ENCODE data around the gene MORF4L1. TPM values are rescaled to one million over a fixed set of nuclear protein-coding genes. Genes with fewer than 3 reads are reported as not detected.

Gene MORF4L1
- total RNA-seq, 1 experiment from 2014 or later: 428 TPM

DNA sequence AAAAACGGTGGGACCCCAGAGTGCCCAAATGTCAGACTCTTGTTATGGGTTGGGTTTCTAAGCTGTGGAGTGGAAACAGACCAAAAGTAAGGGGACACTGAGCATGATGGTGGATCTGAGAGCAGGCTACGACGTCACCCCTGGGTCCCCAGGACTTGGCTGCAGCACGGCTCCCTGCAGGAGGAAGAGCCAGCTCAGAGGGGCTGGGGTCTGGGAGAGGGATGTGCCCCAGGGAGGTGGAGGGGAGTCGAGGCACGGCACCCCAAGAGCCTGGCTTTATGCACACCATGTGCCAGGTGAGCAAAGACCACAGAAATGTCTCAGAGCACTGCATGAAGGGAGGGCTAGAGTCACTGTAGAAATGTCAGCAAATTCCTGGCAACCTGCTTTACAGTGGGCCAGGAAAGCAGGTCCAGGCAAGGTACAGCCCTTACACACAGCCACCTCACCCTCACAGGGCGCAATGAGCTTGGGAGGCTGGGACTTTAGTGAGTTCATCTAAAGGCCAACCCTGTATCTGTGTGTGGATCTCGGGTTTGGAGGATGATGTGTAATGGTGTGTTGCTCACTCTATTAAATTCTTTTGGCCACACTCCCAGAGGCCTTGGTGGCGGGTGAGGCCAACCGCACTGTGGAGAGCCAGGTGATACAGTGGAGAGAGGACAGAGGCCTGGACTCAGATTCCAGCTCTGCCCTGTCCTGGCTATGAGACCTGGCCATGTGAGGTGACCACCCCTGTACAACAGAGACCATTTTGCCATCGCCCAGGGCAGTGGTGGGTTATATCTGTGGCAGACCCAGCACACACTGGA lies 58.1 kb downstream of the MORF4L1 start:
- Histone ChIP-seq H3K36me3 (no peaks in the 10 kb centered on the region), H3K9me3 (replicated peaks) (no peaks in the 10 kb centered on the region), H3K27ac (no peak overlapping the region), H3K4me1 (replicated peaks) (peaks cover 9% of the 10 kb centered on the region), H3K4me3 (no peak overlapping the region), H3K27me3 (replicated peaks) (no peaks in the 10 kb centered on the region; the same call in 1 of the 2 replicates)
- peak; percentile 38 to 59 for DNase-seq (ENCODE audit: low read depth in 1 of 2, low spot score in 2 of 2)

DNA sequence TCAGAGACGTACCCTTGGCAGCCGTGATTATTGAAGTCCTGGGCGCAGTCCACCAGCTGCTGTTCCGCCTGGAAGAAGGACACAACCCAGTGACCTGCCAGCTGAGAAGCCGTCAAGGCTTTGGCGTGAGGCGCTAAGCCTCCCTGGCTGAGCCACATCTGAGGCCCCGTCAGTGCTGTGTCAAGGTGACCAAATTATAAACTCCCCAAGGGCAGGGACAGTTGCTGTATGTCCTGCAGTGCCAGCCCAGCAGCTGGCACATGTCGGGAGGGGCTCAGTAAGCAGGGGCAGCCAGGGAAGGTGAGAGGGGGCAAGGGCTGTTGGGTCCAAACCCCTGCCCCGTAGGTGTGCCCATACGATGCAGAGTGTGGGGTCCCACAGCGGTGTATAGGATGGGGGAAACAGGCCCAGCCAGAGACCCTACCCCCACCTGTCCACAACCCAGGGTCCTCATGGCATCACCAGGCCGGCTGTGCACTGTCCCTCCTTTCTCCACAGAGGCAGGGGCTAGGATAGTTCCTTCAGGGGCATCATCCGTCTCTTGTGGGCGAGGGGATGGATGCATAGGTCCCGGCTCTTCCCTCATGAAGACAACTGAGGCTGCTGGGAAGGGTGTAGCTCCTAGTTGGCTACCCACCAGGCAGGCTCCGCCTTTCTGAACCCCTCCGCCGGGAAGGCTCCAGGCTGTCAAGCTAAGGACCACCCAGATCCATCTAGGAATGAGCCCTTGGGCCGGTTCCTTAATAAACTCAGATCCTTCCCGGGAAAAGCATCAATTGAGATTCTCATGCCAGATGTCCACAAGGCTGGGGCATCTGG lies 59.0 kb downstream of the MORF4L1 start:
- Histone ChIP-seq H3K4me1 (replicated peaks) (peaks cover 9% of the 10 kb centered on the region), H3K9me3 (replicated peaks) (no peaks in the 10 kb centered on the region), H3K4me3 (no peak overlapping the region), H3K27ac (no peak overlapping the region), H3K36me3 (no peaks in the 10 kb centered on the region), H3K27me3 (replicated peaks) (no peaks in the 10 kb centered on the region; the same call in 1 of the 2 replicates)
- no peak for DNase-seq (ENCODE audit: low read depth in 1 of 2, low spot score in 2 of 2)

DNA sequence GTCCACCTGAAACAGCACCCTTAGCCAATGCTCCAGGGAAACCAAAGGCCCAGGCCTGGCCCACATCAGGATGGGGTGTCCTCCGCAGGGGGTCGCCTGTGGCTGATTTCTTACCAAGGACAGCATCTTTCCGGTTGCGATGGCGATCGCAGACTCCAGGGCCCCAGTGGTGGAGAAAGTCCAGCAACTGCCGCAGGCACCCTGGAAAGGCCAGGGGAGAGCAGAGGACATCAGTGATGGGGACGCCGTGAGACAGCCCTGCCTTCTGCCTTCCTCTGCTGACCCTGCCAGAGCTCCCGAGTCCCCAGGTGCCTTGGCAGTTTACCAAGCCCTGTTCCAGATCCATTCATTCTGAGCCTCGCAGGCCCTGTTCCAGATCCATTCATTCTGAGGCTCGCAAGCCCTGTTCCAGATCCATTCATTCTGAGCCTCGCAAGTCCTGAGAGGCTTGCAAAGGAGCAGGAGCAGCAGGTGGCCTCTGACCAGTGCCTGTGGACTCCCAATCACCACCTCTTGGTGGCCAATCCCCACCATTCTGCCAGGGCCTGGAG lies 59.6 kb downstream of the MORF4L1 start:
- no peak for DNase-seq (ENCODE audit: low read depth in 1 of 2, low spot score in 2 of 2)
- no peaks in the 10 kb centered on the region for H3K9me3 ChIP-seq (replicated peaks)

GRCh38 chr15:78933187-78933822 lies 60.6 kb downstream of the MORF4L1 start:
- Histone ChIP-seq H3K27ac (no peak overlapping the region), H3K36me3 (no peaks in the 10 kb centered on the region), H3K9me3 (replicated peaks) (no peaks in the 10 kb centered on the region), H3K4me3 (no peak overlapping the region), H3K27me3 (replicated peaks) (no peaks in the 10 kb centered on the region; the same call in 1 of the 2 replicates), H3K4me1 (replicated peaks) (peaks cover 9% of the 10 kb centered on the region)
- DNase-seq (ENCODE audit: low read depth in 1 of 2, low spot score in 2 of 2): no peak

More for the DNA sequence above, 59.6 kb downstream of the MORF4L1 start:
- Histone ChIP-seq H3K4me1 (replicated peaks) (peaks cover 9% of the 10 kb centered on the region), H3K4me3 (no peak overlapping the region), H3K27ac (no peak overlapping the region), H3K27me3 (replicated peaks) (no peaks in the 10 kb centered on the region; the same call in 1 of the 2 replicates), H3K36me3 (no peaks in the 10 kb centered on the region)

DNA sequence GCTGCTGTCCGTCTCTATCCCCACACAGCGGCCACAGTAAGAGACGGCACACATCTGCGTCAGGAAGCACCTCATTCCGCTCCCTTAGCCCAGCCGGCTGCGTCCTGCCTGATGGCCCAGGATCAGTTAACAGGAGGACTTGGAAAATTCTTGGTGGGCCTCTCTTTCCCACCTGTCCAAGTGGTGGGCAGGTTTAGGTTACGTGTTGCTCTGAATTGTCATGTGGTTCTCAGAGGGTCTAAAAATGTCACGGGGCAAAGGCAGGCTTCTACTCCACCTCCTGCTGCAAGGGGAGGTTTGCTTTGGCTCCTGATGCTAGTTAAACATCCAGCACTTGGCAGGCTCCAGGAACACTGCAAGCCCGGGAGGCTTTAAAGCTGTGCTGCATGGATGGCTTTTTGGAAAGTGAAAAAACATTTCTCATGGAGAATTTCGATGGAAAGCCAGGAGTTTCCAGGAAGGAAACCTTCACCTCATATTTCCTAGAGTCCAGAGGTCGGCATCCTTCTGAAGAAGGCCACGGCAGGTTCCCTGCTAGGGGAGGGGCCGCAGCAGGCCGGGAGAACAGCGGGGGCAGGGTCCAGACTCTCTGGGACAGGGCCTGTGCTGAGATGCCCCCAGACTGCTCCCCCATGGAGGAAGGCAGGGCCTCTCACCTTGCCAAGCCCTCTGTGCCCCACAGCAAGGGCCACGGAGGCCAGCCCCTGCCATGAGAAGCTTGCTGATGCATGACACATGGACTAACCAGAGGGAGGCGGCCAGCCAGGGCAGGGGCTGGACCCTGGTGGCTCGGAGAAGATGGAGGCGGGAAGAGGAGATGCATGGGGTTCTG lies 61.3 kb downstream of the MORF4L1 start:
- peaks cover 9% of the 10 kb centered on the region for H3K4me1 ChIP-seq (replicated peaks)
- no peaks in the 10 kb centered on the region for H3K36me3 ChIP-seq
- no peak for DNase-seq (ENCODE audit: low read depth in 1 of 2, low spot score in 2 of 2)
- peaks cover 7% of the 10 kb centered on the region for H3K27me3 ChIP-seq (replicated peaks)
- no peak overlapping the region for H3K27ac ChIP-seq
- H3K9me3 ChIP-seq (replicated peaks): no peaks in the 10 kb centered on the region
- no peak overlapping the region for H3K4me3 ChIP-seq

DNA sequence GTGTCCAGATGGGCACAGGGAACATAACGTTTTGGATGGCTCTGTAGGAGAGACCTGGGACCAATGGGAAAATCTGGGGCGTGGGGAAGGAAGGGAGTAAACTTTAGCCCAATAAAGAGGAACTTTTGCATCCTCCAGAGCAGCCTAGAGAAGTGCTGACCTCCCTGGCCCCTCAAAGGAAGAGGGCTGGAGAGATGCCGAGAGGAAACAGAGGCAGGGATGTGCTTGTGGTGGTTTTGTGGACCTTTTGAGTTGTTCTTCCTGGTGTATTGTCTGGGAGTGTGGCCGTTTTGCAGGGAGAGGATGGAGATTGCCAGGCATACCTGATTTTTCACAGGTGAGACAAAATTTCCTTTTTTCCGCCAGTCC lies 61.9 kb downstream of the MORF4L1 start:
- Histone ChIP-seq H3K9me3 (replicated peaks) (no peaks in the 10 kb centered on the region), H3K27me3 (replicated peaks) (peaks cover 8% of the 10 kb centered on the region), H3K36me3 (no peaks in the 10 kb centered on the region), H3K4me1 (replicated peaks) (peaks cover 9% of the 10 kb centered on the region), H3K4me3 (no peak overlapping the region), H3K27ac (no peak overlapping the region)
- DNase-seq (ENCODE audit: low read depth in 1 of 2, low spot score in 2 of 2): no peak

GRCh38 chr15:78937132-78937739 lies 64.5 kb downstream of the MORF4L1 start:
- DNase-seq (ENCODE audit: low read depth in 1 of 2, low spot score in 2 of 2): no peak
- H3K9me3 ChIP-seq (replicated peaks): no peaks in the 10 kb centered on the region

DNA sequence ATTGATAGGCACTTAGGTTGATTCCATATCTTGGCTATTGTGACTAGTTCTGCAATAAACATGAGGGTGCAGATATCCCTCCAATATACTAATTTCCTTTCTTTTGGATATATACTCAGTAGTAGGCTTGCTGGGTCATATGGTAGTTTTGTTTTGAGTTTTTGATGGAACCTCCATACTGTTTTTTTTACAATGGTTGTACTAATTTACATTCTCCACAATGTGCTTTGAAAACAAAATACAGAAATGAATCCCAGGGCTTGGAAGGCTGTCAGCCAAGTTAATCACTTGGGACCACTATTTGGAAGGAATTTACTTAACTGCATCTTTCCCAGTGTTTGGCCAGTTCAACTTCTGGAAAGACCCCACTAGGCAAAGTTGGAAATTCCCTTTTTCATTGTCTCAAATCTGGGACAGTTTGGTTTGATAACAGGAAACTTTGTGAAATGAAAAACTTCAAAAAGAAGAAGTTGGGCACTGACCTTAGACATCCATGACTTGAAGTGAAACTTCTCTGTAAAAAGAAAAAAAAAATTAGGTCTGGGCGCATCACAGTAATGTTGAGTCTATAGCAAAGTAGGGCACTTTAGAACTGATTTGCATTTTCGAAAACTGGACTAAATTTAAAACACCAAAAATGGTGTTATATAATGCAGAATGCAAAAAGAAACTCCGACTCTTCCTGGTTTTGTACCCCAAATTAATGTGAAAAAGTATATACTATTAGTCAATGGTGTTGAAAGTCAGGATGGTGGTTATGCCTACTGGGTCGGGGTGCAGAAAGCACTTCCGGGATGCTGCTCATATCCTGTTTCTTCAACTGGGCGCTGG lies 66.2 kb downstream of the MORF4L1 start:
- Histone ChIP-seq H3K4me3 (no peak overlapping the region), H3K36me3 (no peaks in the 10 kb centered on the region)
- no peak for DNase-seq (ENCODE audit: low read depth in 1 of 2, low spot score in 2 of 2)

More at GRCh38 chr15:78937132-78937739, 64.5 kb downstream of the MORF4L1 start:
- H3K4me1 ChIP-seq (replicated peaks): no peaks in the 10 kb centered on the region
- H3K27me3 ChIP-seq (replicated peaks): peaks cover 8% of the 10 kb centered on the region
- H3K27ac ChIP-seq: no peak overlapping the region
- no peak overlapping the region for H3K4me3 ChIP-seq
- no peaks in the 10 kb centered on the region for H3K36me3 ChIP-seq

DNA sequence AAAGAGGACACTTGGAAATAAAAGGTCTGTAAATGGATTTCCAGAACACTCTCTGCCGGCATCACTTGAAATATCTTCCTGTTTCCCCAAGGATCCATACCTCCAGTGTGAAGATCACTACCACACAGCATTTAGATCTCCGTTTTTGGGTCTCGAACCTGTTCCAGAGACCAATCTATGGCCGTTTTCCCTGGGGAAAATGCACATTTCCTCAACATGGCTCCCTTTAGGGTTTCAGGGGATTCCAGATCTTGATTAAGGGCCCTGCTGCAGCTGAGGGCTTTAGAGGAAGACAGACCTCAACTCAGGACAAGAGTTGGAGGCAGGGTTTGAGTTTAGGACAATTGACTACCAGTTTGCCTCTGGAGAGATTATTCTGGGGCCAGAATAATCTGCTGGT lies 70.1 kb downstream of the MORF4L1 start:
- Histone ChIP-seq H3K4me1 (replicated peaks) (0 out of 2 replicates have a peak, but pooled peaks cover 3% of the 10 kb centered on the region), H3K9me3 (replicated peaks) (no peaks in the 10 kb centered on the region), H3K4me3 (no peak overlapping the region), H3K27ac (no peak overlapping the region), H3K36me3 (no peaks in the 10 kb centered on the region), H3K27me3 (replicated peaks) (peaks cover 16% of the 10 kb centered on the region)
- DNase-seq (ENCODE audit: low read depth in 1 of 2, low spot score in 2 of 2): no peak

More for the DNA sequence above, 66.2 kb downstream of the MORF4L1 start:
- no peaks in the 10 kb centered on the region for H3K4me1 ChIP-seq (replicated peaks)
- no peak overlapping the region for H3K27ac ChIP-seq
- no peaks in the 10 kb centered on the region for H3K9me3 ChIP-seq (replicated peaks)
- H3K27me3 ChIP-seq (replicated peaks): peaks cover 8% of the 10 kb centered on the region

DNA sequence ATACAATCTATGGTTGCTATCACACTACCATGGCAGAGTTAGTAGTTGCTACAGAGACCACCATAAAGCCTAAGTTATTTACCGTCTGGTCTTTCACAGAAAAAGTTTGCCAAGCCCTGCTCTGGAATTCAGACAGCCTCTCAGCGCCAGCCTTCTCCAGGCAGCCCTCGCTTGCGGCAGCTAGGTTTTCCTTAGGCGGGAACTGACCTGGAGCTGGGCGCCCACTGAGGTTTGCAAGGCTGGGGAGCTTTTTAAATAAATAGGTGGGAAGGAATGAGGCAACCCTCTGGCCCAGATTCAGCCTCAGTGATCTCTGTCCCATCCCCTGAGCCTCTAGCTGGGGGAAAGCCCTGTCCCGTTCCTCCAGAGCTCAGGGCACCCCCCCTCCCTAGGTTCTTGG lies 71.0 kb downstream of the MORF4L1 start:
- Histone ChIP-seq H3K4me3 (no peak overlapping the region), H3K9me3 (replicated peaks) (no peaks in the 10 kb centered on the region), H3K4me1 (replicated peaks) (0 out of 2 replicates have a peak, but pooled peaks cover 3% of the 10 kb centered on the region), H3K36me3 (no peaks in the 10 kb centered on the region), H3K27me3 (replicated peaks) (peaks cover 12% of the 10 kb centered on the region), H3K27ac (no peak overlapping the region)
- DNase-seq (ENCODE audit: low read depth in 1 of 2, low spot score in 2 of 2): no peak

DNA sequence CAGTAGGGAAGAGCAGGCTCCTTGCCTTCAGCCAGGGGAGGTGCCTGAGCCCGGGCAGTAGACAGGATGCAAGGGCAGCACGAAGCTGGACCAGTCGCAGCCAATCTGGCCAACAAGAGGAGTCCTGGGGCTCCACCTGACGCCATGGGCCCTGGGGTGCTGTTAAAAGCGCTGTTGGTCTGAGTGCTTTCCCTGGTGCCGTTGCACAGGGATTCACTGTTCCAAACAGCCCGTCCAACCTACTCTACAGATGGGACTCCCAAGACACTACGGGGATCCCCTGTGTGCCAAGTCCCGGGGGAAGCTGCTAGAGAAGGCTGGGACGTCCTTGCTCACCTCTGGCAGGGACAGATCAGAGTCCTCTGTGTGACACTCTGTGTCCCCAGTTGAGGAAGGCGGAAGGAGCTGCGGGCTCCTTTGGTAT lies 71.5 kb downstream of the MORF4L1 start:
- H3K27me3 ChIP-seq (replicated peaks): peaks cover 8% of the 10 kb centered on the region
- H3K9me3 ChIP-seq (replicated peaks): no peaks in the 10 kb centered on the region
- no peak overlapping the region for H3K27ac ChIP-seq
- H3K4me1 ChIP-seq (replicated peaks): 0 out of 2 replicates have a peak, but pooled peaks cover 3% of the 10 kb centered on the region
- H3K4me3 ChIP-seq: no peak overlapping the region
- DNase-seq (ENCODE audit: low read depth in 1 of 2, low spot score in 2 of 2): no peak
- no peaks in the 10 kb centered on the region for H3K36me3 ChIP-seq

All from SJSA1 (cell line).